ENCODE measurements around the gene IRX2. TPM values are rescaled to one million over a fixed set of nuclear protein-coding genes. Genes with fewer than 3 reads are reported as not detected.
A peak's percentile ranks its signal among the peaks of the same experiment; 100 is the strongest.

IRX2 gene
- total RNA-seq, 3 donors from 2014 or later, result 19.2 to 69.4 (median 26.2) TPM

DNA sequence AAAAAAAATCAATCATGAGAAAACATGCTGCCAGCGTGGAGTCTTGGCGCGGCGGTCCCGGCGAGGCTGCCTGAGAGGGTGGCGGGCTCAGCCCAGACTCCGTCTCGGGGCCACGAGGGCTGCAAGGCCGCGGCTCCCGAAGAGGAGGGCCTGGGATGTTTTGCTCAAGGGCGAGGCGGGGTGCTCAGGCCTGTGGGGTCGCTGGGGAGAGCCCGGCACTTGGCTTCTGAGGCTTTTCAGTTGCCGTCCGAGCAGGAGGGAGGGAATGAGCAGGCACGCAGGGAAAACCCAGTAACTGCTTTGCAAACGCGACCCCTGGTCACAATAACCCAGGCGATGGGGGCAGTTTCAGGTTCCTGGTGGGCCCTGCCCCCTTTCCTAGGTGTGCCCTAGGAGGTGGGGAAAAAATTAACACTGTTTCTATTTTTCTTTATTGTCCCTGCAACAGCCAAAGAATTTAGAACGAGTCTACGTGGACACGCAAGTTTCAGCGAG, 3.2 kb upstream of the IRX2 start:
- peaks cover 0 to 3% of the 10 kb centered on the region in 2 donors for H3K27me3 ChIP-seq
- H3K36me3 ChIP-seq, result no peaks in the 10 kb centered on the region
- intact Hi-C loops (cut with DNase I; ENCODE audit: low total_unique reads), result loop anchor here (5.0 to 10.0 kb wide), 2 partner anchors 1412 to 1750 kb away; no protein-coding TSS in a partner anchor
- H3K27ac ChIP-seq, result peak overlapping the region; percentile 95 to 97
- peak in 1 of 2 donors; percentile 44 for DNase-seq (ENCODE audit: low spot score in 2 of 2)
- H3K9me3 ChIP-seq, result no peaks in the 10 kb centered on the region
- no peaks in the 10 kb centered on the region for H3K4me1 ChIP-seq
- TF ChIP-seq POLR2A (IDR thresholded peaks at IDR 0.05) (no peak), POLR2AphosphoS5 (IDR thresholded peaks at IDR 0.05) (no peak)
- TF ChIP-seq, protein P1, sequence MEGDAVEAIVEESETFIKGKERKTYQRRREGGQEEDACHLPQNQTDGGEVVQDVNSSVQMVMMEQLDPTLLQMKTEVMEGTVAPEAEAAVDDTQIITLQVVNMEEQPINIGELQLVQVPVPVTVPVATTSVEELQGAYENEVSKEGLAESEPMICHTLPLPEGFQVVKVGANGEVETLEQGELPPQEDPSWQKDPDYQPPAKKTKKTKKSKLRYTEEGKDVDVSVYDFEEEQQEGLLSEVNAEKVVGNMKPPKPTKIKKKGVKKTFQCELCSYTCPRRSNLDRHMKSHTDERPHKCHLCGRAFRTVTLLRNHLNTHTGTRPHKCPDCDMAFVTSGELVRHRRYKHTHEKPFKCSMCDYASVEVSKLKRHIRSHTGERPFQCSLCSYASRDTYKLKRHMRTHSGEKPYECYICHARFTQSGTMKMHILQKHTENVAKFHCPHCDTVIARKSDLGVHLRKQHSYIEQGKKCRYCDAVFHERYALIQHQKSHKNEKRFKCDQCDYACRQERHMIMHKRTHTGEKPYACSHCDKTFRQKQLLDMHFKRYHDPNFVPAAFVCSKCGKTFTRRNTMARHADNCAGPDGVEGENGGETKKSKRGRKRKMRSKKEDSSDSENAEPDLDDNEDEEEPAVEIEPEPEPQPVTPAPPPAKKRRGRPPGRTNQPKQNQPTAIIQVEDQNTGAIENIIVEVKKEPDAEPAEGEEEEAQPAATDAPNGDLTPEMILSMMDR (IDR thresholded peaks at IDR 0.05), result no peak
- peak overlapping the region; percentile 50 to 98 (median 75) for H3K4me3 ChIP-seq

DNA sequence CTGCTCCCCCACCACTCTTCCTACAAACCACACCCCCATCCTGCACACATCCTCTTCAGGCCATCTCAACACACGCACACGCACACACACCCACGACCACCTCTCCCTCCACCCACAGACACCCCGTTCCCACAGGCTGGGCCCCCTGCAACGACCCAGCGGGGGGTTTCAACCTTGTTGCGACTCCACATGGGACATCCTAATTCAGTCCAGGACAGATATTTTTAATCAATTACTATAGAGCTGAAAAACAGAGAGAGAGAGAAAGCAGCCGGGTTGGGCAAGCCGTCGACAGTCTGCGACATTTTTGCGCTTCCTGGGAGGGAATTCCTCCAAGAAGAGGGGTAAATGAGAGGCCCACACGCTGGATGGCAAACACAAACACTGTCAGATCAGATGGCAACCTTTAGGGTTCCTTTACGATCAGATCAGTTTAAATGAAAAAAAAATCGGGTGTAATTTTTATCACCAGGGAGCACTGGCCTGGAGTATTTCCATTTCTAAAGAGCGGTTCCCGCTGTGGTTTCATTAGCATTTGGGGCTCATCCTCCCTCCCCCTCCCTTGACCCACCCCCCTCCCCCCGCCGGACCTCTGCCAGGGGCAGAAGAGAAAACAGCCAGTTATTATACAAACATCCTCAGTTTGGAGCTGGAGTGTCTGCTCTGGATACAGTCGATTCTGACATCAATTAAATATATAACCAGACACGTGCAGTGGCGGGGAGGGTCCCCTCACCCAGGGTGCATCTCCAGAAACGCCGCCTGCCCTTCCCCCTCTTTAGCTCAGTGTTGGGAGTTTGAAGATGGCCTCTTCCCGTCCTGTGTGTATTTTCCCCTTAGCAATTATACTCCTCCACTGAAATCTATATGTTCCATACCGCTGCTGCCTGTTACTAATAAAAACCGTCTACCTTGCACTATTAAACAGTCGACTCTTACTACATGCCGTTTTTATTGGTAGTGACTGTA, 2.3 kb upstream of the IRX2 start:
- TF ChIP-seq POLR2AphosphoS5 (IDR thresholded peaks at IDR 0.05), result no peak
- TF ChIP-seq POLR2A (IDR thresholded peaks at IDR 0.05), result no peak
- TF ChIP-seq, protein P1 (IDR thresholded peaks at IDR 0.05), result no peak
- no peaks in the 10 kb centered on the region for H3K9me3 ChIP-seq
- H3K4me1 ChIP-seq, result no peaks in the 10 kb centered on the region
- H3K36me3 ChIP-seq, result no peaks in the 10 kb centered on the region
- DNase-seq (ENCODE audit: low spot score in 2 of 2), result peak in 1 of 2 donors; percentile 52
- H3K27me3 ChIP-seq, result peaks cover 0 to 3% of the 10 kb centered on the region in 2 donors
- peak overlapping the region in 2 of 3 donors; percentile 75 to 98 for H3K4me3 ChIP-seq
- intact Hi-C loops (cut with DNase I; ENCODE audit: low total_unique reads), result loop anchor here (5.0 to 10.0 kb wide), 2 partner anchors 1411 to 1751 kb away; no protein-coding TSS in a partner anchor
- H3K27ac ChIP-seq, result peak overlapping the region; percentile 95 to 97

DNA sequence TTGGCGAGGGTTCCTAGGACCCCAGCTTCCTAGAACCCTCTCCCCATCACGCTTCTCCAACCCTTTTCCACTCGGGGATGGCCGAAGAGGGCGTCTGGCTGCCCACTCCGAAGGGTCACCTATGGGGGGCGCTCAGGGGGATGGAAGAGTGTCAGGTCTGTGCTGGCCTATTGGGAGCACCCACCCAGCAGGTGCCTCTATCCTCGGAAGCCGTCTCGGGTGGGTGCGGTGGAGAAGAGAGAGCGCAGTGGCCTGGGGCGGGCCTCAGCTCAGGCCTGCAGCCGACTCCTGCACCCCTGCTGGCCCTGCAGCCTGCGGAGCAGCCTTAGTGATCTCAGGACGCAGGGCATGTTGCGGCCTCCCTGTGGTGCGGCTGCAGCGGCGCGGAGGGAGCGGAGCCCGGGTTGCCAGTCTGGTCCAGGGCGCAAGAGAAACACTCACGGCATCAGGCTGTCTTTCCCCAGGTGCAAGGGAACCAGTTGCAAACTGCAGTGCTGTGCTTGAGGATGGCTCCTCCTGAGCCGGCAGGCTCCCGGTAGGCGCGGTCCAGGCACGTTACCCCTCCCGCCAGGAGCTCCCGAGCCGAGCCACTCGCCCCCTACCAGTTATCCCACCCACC, 1.5 kb upstream of the IRX2 start:
- TF ChIP-seq POLR2AphosphoS5 (IDR thresholded peaks at IDR 0.05) (no peak), POLR2A (IDR thresholded peaks at IDR 0.05) (no peak)
- TF ChIP-seq, protein P1 (IDR thresholded peaks at IDR 0.05), result no peak
- H3K4me3 ChIP-seq, result peak overlapping the region; percentile 60 to 98 (median 75)
- intact Hi-C loops (cut with DNase I; ENCODE audit: low total_unique reads), result loop anchor here (5.0 to 10.0 kb wide), 2 partner anchors 1411 to 1752 kb away; no protein-coding TSS in a partner anchor
- no peaks in the 10 kb centered on the region for H3K36me3 ChIP-seq
- DNase-seq (ENCODE audit: low spot score in 2 of 2), result no peak
- H3K27ac ChIP-seq, result peak overlapping the region; percentile 95 to 97
- no peaks in the 10 kb centered on the region for H3K4me1 ChIP-seq
- H3K9me3 ChIP-seq, result no peaks in the 10 kb centered on the region
- peaks cover 0 to 3% of the 10 kb centered on the region in 2 donors for H3K27me3 ChIP-seq

DNA sequence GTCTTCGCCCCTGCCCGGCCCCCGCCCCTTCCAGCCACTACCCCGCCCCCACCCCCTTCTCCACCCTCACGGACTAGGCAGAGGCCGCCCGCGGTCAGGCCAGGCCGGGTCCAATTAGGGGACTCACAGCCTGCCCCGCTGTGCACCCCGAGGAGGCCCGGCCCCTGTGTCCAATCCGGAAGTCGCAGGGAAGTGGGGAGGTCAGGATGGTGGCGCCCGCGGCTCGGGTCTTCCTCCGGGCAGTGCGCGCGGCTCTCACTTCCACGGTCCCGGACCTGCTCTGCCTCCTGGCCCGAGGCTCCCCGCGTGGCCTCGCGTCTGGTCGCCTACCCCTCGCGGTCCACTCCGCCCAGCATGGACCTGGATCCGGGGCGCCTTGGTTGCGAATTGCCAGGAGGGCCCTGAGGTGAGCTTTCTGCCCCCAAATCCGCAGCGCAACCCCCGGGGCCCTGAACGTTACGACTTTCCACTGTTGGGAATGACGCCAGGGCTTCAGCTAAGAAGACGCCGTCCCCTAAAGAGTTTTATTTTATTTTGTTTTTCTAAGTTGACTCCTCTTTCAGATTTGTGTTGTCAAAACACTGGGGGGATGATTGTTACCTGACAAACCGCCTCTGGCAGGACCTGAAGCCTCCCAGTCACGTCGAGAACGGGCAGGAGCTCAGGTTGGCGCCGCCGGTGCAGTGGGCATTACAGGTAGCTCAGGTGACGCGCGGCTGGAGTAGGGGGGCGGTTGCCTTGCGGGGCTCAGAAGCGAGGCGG, 763 bp upstream of the IRX2 start:
- Histone ChIP-seq H3K9me3 (no peaks in the 10 kb centered on the region), H3K27me3 (peaks cover 0 to 3% of the 10 kb centered on the region in 2 donors), H3K36me3 (no peaks in the 10 kb centered on the region), H3K4me1 (no peaks in the 10 kb centered on the region), H3K4me3 (peak overlapping the region; percentile 60 to 98 (median 75)), H3K27ac (peak overlapping the region; percentile 95 to 97)
- TF ChIP-seq POLR2A (IDR thresholded peaks at IDR 0.05) (no peak), POLR2AphosphoS5 (IDR thresholded peaks at IDR 0.05) (peak in 1 of 3 donors; percentile 3)
- TF ChIP-seq, protein P1 (IDR thresholded peaks at IDR 0.05), result no peak
- intact Hi-C loops (cut with DNase I; ENCODE audit: low total_unique reads), result loop anchor here (5.0 to 10.0 kb wide), 2 partner anchors 1410 to 1753 kb away; no protein-coding TSS in a partner anchor
- DNase-seq (ENCODE audit: low spot score in 2 of 2), result peak; percentile 48 to 76
